Inflammatory macrophage treated with lipopolysaccharide for 1 hour (primary cell): ENCODE data around the gene CBX7.

ENCODE experiments used
- DNase-seq, 2 donors: peaks; one replicate each; pipeline ENCODE4 v3.0.0-alpha.2; 2020 to 2022

The CBX7 gene

GRCh38 chr22:39090426-39091064, 61.9 kb downstream of the CBX7 start:
- no peak for DNase-seq

DNA sequence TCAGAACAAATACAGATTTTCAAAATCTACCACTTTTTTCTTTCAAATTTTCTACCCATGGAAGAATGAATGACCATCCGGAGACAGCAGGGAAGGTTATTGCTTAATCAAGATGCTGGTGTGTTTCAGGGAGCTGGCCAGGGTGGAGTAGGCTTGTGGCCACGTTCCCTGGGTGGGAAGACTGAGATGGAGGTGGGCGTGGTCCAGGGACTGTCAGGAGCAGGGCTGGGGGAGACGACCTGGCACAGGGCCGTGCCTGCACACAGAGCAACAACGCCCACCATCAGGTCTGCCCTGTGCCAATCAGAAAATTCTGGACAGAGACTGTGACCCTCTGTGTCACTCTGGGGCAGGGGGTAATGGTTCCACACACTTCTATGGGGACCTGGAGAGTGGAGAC, 62.6 kb downstream of the CBX7 start:
- DNase-seq, result no peak

DNA sequence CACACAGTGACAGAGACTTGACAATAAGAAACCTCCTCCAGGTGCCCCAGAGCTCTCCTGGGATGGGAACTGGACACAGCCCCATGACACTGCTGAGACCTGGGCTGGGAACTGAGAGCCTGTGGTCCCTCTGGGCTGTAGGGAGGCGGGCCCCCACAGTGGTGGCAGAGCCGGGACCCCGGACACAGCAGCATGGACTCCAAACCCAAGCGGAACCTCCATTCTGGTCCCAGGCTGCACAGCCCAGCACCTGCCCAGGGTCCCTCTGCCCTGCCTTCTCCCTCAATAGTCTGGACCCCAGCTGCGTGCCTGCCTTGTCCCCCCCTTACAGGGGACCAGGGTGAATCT, 63.8 kb downstream of the CBX7 start:
- no peak for DNase-seq

DNA sequence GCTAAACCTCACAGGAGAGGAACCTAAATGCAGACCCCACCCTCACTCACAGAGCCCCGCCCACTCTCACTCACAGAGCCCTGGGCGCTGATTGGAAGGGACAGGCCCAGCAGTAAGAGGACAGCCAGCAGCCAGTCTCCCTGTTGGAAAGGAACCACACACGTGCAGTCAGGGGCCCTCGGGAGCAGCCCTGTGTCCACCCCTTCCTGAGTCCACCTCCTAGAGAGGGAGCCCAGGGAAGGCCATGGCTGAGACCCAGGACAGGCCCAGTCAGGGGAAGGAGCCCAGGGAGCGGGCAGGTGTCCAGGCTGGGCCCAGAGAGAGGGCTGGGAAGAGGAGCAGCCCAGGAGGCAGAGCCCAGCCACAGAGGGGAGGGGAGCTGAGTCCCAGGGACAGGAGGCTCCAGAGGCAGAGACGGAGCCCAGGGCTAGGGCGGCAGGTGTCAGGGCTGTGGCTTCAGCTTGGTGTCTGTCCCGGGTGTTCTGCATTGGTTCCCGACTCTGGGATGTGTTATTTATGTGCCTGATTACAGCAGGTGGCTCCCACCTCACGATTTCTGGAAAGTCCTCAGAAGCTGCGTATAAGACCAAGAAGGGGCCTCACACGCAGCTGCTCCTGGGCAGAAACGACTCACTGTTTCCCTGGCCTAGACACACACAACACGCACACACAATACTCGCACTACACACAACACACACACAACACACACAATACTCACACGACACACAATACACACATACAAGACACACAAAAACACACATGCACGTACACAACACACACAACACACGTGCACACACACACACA, 64.4 kb downstream of the CBX7 start:
- DNase-seq, result no peak

DNA sequence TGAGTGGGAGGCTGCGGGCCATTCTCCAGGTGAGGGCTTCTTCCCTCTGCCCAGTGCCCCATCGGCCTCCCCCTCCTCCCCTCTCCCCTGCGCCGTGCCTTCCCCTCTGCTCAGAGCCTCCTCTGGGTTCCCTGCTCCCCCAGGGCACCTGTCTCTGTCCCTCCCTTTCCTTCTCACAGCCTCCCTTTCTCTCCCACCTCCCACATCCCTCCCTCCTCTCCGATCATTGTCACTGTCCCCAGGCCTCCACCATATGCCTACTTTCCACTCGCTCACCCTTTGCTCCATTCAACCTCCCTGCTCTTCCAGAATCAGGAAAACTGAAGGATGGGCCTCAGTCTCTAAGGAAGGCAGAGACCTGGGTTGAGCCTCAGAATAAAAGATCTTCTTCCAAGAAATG, 65.4 kb downstream of the CBX7 start:
- DNase-seq, result no peak

DNA sequence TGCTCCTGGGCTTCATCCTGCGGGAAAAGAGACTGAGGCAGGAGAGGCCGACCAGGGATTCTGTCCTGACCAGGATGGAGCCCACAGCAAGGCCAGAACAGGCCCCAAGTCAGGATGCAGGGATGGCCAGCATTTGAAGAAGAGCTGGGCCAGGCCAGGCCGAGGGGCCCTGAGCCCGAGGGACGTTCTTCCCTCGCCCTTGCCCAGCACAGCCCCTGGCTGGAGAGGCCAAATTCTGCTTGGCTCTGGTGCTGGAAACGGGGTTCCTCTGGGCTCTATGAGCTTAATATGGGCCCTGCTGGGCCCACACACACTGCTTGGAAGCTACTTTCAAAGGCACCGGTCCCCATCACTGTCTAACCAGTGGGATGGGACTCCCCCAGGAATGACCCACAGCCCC, 67.8 kb downstream of the CBX7 start:
- DNase-seq, result no peak

DNA sequence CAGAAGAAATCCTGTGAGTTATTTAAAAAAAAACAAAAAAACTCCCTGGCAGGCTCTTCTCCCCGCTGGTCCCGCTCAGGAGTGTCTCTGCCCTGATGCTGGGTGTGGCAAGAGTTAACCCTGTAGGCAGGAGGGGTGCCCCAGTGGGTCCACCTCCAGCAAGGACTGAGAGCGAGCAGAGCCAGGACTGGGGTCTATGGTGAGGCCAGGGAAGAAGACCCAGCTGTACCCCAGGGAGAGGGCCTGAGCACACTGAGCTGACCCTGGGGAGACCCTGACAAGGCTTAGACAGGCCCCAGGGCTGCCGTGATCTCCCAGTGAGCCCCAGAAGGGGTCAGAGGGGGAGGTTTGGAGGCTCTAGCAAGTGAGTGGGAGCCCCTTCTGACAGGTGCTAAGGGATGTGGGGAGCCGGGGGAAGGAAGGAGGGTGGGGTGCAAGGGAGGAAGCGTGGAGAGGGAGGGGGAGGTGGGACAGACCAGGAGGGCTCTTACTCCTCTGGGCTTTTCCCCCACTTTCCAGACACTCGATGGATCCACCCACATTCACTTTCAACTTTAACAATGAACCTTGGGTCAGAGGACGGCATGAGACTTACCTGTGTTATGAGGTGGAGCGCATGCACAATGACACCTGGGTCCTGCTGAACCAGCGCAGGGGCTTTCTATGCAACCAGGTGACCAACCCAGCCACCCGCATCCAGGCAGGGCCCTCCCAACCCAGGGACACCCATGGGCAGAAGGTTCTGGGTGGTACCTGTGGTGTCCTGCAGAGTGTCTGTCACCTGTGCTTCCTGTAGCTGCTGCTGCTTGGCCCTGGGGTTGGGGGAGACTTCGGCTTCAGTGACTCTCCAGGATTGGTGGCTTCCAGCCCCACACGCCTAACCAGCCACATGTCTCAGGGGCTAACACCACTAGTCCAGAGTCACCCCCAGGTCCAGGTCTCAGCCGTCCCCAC, 69.0 kb downstream of the CBX7 start:
- DNase-seq, result no peak

DNA sequence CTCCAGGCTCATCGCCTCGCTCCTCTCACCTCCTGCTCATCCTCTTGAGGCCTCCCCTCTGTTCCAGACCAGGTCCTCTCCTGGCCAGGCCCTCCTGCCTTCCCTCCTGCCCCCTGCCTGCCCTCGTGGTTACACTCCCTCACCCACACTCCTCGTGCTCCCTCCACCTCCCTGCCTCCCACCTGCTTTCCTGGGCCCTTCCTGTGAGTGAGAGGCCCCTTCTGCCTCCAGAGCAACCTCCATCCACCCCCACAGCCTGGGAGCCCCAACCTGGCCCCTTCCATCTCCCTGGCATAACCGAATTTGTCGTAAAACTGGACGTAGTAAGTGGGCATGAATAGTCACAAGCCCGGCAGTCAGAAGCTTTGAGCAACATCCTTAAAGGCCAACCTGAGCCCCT, 70.9 kb downstream of the CBX7 start:
- DNase-seq, result no peak

GRCh38 chr22:39081016-39081415, 71.5 kb downstream of the CBX7 start:
- no peak for DNase-seq
